GM23338 (cell line): ENCODE results near the gene C13orf46. TPM values are rescaled to one million over a fixed set of nuclear protein-coding genes. Genes with fewer than 3 reads are reported as not detected.

ENCODE experiments used
- ATAC-seq: fragments of 200-7000 bp; cut with Tn5 transposase; 3 replicates; pipeline ENCODE4 v1.9.1; 2020
- DNase-seq: peaks from one replicate; pipeline ENCODE4 v3.0.0-alpha.2; 2015; ENCODE audit warnings: low spot score
- H2AFZ ChIP-seq: fragments of 200-600 bp; sonication (generic); 2 replicates; pipeline ENCODE4 v1.8.0; 2016; ENCODE audit warnings: antibody characterized with exemption, mild to moderate bottlenecking, moderate library complexity
- H3F3A ChIP-seq: fragments of 200-600 bp; sonication (generic); replicated peaks from 2 replicates; pipeline ENCODE4 v1.8.0; 2017; ENCODE audit warnings: antibody characterized with exemption, mixed run types, low read depth
- H3K27ac ChIP-seq: fragments of 200-600 bp; sonication (generic); 2 replicates; pipeline ENCODE4 v1.6.1; 2016; ENCODE audit warnings: low read depth
- H3K27me3 ChIP-seq: fragments of 200-600 bp; sonication (generic); 2 replicates; pipeline ENCODE4 v1.8.0; 2016; ENCODE audit warnings: mild to moderate bottlenecking, mixed run types, moderate library complexity; ENCODE audit not compliant: insufficient read depth
- H3K36me3 ChIP-seq: fragments of 200-600 bp; sonication (generic); 2 replicates; pipeline ENCODE4 v1.8.0; 2016; ENCODE audit warnings: mild to moderate bottlenecking; ENCODE audit not compliant: insufficient read depth
- H3K4me1 ChIP-seq: fragments of 200-600 bp; sonication (generic); 2 replicates; pipeline ENCODE4 v1.8.0; 2016; ENCODE audit warnings: mild to moderate bottlenecking, moderate library complexity; ENCODE audit not compliant: insufficient read depth
- H3K4me2 ChIP-seq: fragments of 200-600 bp; sonication (generic); 2 replicates; pipeline ENCODE4 v1.7.1; 2017; ENCODE audit warnings: mixed run types
- H3K4me3 ChIP-seq: fragments of 200-600 bp; sonication (generic); 2 replicates; pipeline ENCODE4 v1.6.1; 2016; ENCODE audit warnings: mixed run types
- H3K79me2 ChIP-seq: fragments of 200-600 bp; sonication (generic); replicated peaks from 2 replicates; pipeline ENCODE4 v1.8.0; 2017; ENCODE audit warnings: mild to moderate bottlenecking; ENCODE audit not compliant: insufficient read depth
- H3K9me2 ChIP-seq: fragments of 200-600 bp; sonication (generic); 2 replicates; pipeline ENCODE4 v1.8.0; 2017; ENCODE audit not compliant: insufficient read depth
- H4K20me1 ChIP-seq: fragments of 200-600 bp; sonication (generic); replicated peaks from 2 replicates; pipeline ENCODE4 v1.8.0; 2017; ENCODE audit warnings: mild to moderate bottlenecking; ENCODE audit not compliant: insufficient read depth
- H3K27ac Mint-ChIP-seq: 2 replicates; pipeline ENCODE4 v1.8.0; 2020; ENCODE audit warnings: inconsistent platforms, mild to moderate bottlenecking, moderate library complexity, mixed read lengths
- H3K27me3 Mint-ChIP-seq: 3 replicates; pipeline ENCODE4 v1.8.0; 2022; ENCODE audit warnings: low read depth, mild to moderate bottlenecking, moderate library complexity, mixed read lengths, inconsistent platforms; ENCODE audit not compliant: insufficient read depth, poor library complexity
- H3K36me3 Mint-ChIP-seq: 3 replicates; pipeline ENCODE4 v1.8.0; 2021; ENCODE audit warnings: low read depth, mild to moderate bottlenecking, inconsistent platforms, moderate library complexity, mixed read lengths
- H3K4me1 Mint-ChIP-seq: 3 replicates; pipeline ENCODE4 v1.8.0; 2020; ENCODE audit warnings: mild to moderate bottlenecking, inconsistent platforms, mixed read lengths
- H3K4me3 Mint-ChIP-seq: 3 replicates; pipeline ENCODE4 v1.8.0; 2021; ENCODE audit warnings: moderate library complexity, mild to moderate bottlenecking, inconsistent platforms, mixed read lengths
- H3K9me3 Mint-ChIP-seq: 3 replicates; pipeline ENCODE4 v1.8.0; 2020; ENCODE audit warnings: moderate library complexity, mild to moderate bottlenecking, inconsistent platforms, mixed read lengths
- CREB1 ChIP-seq: fragments of 250-450 bp; sonication (Bioruptor Pico); IDR thresholded peaks from 2 replicates; pipeline ENCODE4 v1.5.0; 2020; ENCODE audit warnings: low read depth, mild to moderate bottlenecking, moderate library complexity
- CTCF ChIP-seq, 2 experiments: fragments of 200-600 bp in 1 of 2; sonication (generic) in 1 of 2; conservative IDR thresholded peaks; 2 replicates each; pipeline versions ENCODE4 v1.5.1 to v1.6.1; 2016 to 2017; ENCODE audit warnings: antibody characterized with exemption in 2 of 2, low read depth in 2 of 2, mild to moderate bottlenecking in 2 of 2, moderate library complexity in 1 of 2
- ETS1 ChIP-seq: IDR thresholded peaks from 2 replicates; pipeline ENCODE4 v1.6.1; 2016; ENCODE audit warnings: antibody characterized with exemption
- EZH2 ChIP-seq: fragments of 200-600 bp; sonication (generic); IDR thresholded peaks from one replicate; pipeline ENCODE4 v1.8.0; 2017; ENCODE audit warnings: antibody characterized with exemption, mild to moderate bottlenecking, low read depth; ENCODE audit not compliant: unreplicated experiment
- EZH2phosphoT487 ChIP-seq: fragments of 200-600 bp; sonication (generic); IDR thresholded peaks from one replicate; pipeline ENCODE4 v1.8.1; 2018; ENCODE audit warnings: antibody characterized with exemption; ENCODE audit not compliant: unreplicated experiment
- JUNB ChIP-seq: IDR thresholded peaks from one replicate; pipeline ENCODE4 v1.6.1; 2016; ENCODE audit warnings: antibody characterized with exemption; ENCODE audit not compliant: unreplicated experiment
- NANOG ChIP-seq: IDR thresholded peaks from 2 replicates; pipeline ENCODE4 v1.6.1; 2016; ENCODE audit warnings: antibody characterized with exemption, borderline replicate concordance
- POLR2AphosphoS5 ChIP-seq: IDR thresholded peaks from 2 replicates; pipeline ENCODE4 v1.6.1; 2016; ENCODE audit warnings: antibody characterized with exemption, low read depth
- REST ChIP-seq: IDR thresholded peaks from one replicate; pipeline ENCODE4 v1.6.1; 2018; ENCODE audit warnings: antibody characterized with exemption; ENCODE audit not compliant: unreplicated experiment
- STAT1 ChIP-seq: IDR thresholded peaks from one replicate; pipeline ENCODE4 v1.6.1; 2016; ENCODE audit warnings: antibody characterized with exemption; ENCODE audit not compliant: unreplicated experiment
- ZNF114 ChIP-seq: fragments of 250-450 bp; sonication (Bioruptor Pico); IDR thresholded peaks from 2 replicates; pipeline ENCODE4 v1.5.0; 2020; ENCODE audit warnings: mild to moderate bottlenecking, moderate library complexity
- ZNF331 ChIP-seq: fragments of 250-450 bp; sonication (Bioruptor Pico); IDR thresholded peaks from 2 replicates; pipeline ENCODE4 v1.5.0; 2020; ENCODE audit warnings: low read depth, mild to moderate bottlenecking, moderate library complexity
- polyA plus RNA-seq: library from polyadenylated mRNA; unstranded; fragments of >200 nt; fragmentation: Nextera tagmentation; extraction: Ambion mirVana; gene quantifications from 2 replicates; pipeline ENCODE4 v1.2.1, GENCODE V29; 2016
- total RNA-seq: library from RNA; depleted of rRNA; stranded (reverse); fragments of >200 nt; shearing (Covaris generic); gene quantifications from 2 replicates; pipeline ENCODE4 v1.2.3, GENCODE V29; 2014
- TF ChIP-seq, protein P1 (sequence below): fragments of 250-450 bp; sonication (Bioruptor Pico); IDR thresholded peaks from 2 replicates; pipeline ENCODE4 v1.5.0; 2020; ENCODE audit warnings: mild to moderate bottlenecking, moderate library complexity

The C13orf46 gene
- total and polyA plus RNA-seq, 2 experiments from 2014 or later: 0.44 to 1.5 TPM

- H3K27me3 ChIP-seq: no peaks in the 10 kb centered on the region
- H3K36me3 ChIP-seq: no peaks in the 10 kb centered on the region
- no peaks in the 10 kb centered on the region for H3F3A ChIP-seq
- peaks cover 50% of the 10 kb centered on the region for H3K36me3 Mint-ChIP-seq
- ATAC-seq: no peak
- no peaks in the 10 kb centered on the region for H3K9me2 ChIP-seq
- H3K79me2 ChIP-seq: no peaks in the 10 kb centered on the region
- H3K4me3 ChIP-seq: no peak overlapping the region
- TF ChIP-seq ETS1: no peak
- no peak for TF ChIP-seq NANOG
- no peak for TF ChIP-seq POLR2AphosphoS5
- TF ChIP-seq, protein P1, sequence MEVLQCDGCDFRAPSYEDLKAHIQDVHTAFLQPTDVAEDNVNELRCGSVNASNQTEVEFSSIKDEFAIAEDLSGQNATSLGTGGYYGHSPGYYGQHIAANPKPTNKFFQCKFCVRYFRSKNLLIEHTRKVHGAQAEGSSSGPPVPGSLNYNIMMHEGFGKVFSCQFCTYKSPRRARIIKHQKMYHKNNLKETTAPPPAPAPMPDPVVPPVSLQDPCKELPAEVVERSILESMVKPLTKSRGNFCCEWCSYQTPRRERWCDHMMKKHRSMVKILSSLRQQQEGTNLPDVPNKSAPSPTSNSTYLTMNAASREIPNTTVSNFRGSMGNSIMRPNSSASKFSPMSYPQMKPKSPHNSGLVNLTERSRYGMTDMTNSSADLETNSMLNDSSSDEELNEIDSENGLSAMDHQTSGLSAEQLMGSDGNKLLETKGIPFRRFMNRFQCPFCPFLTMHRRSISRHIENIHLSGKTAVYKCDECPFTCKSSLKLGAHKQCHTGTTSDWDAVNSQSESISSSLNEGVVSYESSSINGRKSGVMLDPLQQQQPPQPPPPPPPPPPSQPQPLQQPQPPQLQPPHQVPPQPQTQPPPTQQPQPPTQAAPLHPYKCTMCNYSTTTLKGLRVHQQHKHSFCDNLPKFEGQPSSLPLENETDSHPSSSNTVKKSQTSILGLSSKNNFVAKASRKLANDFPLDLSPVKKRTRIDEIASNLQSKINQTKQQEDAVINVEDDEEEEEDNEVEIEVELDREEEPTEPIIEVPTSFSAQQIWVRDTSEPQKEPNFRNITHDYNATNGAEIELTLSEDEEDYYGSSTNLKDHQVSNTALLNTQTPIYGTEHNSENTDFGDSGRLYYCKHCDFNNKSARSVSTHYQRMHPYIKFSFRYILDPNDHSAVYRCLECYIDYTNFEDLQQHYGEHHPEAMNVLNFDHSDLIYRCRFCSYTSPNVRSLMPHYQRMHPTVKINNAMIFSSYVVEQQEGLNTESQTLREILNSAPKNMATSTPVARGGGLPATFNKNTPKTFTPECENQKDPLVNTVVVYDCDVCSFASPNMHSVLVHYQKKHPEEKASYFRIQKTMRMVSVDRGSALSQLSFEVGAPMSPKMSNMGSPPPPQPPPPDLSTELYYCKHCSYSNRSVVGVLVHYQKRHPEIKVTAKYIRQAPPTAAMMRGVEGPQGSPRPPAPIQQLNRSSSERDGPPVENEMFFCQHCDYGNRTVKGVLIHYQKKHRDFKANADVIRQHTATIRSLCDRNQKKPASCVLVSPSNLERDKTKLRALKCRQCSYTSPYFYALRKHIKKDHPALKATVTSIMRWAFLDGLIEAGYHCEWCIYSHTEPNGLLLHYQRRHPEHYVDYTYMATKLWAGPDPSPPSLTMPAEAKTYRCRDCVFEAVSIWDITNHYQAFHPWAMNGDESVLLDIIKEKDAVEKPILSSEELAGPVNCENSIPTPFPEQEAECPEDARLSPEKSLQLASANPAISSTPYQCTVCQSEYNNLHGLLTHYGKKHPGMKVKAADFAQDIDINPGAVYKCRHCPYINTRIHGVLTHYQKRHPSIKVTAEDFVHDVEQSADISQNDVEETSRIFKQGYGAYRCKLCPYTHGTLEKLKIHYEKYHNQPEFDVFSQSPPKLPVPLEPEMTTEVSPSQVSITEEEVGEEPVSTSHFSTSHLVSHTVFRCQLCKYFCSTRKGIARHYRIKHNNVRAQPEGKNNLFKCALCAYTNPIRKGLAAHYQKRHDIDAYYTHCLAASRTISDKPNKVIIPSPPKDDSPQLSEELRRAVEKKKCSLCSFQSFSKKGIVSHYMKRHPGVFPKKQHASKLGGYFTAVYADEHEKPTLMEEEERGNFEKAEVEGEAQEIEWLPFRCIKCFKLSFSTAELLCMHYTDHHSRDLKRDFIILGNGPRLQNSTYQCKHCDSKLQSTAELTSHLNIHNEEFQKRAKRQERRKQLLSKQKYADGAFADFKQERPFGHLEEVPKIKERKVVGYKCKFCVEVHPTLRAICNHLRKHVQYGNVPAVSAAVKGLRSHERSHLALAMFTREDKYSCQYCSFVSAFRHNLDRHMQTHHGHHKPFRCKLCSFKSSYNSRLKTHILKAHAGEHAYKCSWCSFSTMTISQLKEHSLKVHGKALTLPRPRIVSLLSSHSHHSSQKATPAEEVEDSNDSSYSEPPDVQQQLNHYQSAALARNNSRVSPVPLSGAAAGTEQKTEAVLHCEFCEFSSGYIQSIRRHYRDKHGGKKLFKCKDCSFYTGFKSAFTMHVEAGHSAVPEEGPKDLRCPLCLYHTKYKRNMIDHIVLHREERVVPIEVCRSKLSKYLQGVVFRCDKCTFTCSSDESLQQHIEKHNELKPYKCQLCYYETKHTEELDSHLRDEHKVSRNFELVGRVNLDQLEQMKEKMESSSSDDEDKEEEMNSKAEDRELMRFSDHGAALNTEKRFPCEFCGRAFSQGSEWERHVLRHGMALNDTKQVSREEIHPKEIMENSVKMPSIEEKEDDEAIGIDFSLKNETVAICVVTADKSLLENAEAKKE: no peak
- no peak for TF ChIP-seq EZH2phosphoT487
- TF ChIP-seq STAT1: no peak
- no peak for TF ChIP-seq ZNF331 (CRISPR knock-in tag)
- no peak for TF ChIP-seq ZNF114 (CRISPR knock-in tag)
- TF ChIP-seq EZH2: no peak
- TF ChIP-seq CTCF (conservative IDR thresholded peaks at IDR 0.05; ENCODE audit: low read depth in 2 of 2): no peak
- no peak for TF ChIP-seq JUNB
- no peak for TF ChIP-seq CREB1 (CRISPR knock-in tag)
- no peak for TF ChIP-seq REST
- no peak overlapping the region for H3K27ac ChIP-seq
- no peak overlapping the region for H2AFZ ChIP-seq
- H3K4me2 ChIP-seq: no peak overlapping the region
- peaks cover 84% of the 10 kb centered on the region for H3K9me3 Mint-ChIP-seq
- H3K27me3 Mint-ChIP-seq: peaks cover 20% of the 10 kb centered on the region
- H3K27ac Mint-ChIP-seq: no peak overlapping the region
- no peak overlapping the region for H3K4me3 Mint-ChIP-seq
- H4K20me1 ChIP-seq: no peaks in the 10 kb centered on the region
- H3K4me1 ChIP-seq: no peaks in the 10 kb centered on the region
- DNase-seq: no peak
- H3K4me1 Mint-ChIP-seq: no peaks in the 10 kb centered on the region; the same call in 2 of the 3 replicates
These were observed 14.7 kb downstream of the C13orf46 start for GRCh38 chr13:113959198-113959597.
